GM18517 (cell line): Measurements from ENCODE around the gene SORBS2.
"Not testable (repeated sequence)": the region's sequence is repeated elsewhere in the genome, so short reads cannot be mapped to it uniquely, and the experiment has no call there.

Experiments used
- ATAC-seq: cut with Tn5 transposase; IDR thresholded peaks from one replicate; pipeline ENCODE4 v1.9.1; 2021; ENCODE audit warnings: mild to moderate bottlenecking, moderate library complexity; ENCODE audit not compliant: unreplicated experiment

Gene SORBS2

GRCh38 chr4:185811509-185812364 is at the start of gene SORBS2:
Gene SORBS2 (minus strand): TSS chr4:185812194. CDS start chr4:185690571, 121,623 bp downstream.
- ATAC-seq = peak; percentile 82

DNA sequence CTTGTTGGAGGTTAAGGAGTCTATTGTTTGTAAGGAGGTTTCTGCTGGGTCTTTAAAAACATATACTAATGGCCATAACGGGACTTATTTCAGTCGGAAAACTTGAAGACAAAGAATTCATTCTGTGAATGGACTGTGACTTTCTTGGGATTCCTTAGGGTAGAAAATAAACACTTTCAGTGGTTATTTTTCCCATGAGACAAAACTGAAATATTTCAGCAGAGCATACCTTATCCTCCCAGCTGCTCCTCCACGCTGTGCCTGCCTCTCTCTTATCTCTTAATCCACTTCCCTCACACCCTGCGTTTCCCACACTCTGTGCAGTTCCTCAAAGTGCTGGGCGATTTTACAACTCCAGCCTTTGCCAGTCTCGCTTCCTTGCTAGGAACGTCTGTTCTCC is 47.1 kb upstream of the SORBS2 start:
- no peak for ATAC-seq

- not testable (repeated sequence) for ATAC-seq
Measured at GRCh38 chr4:185857561-185857960, 45.6 kb upstream of the SORBS2 start.

- no peak for ATAC-seq
Measured at GRCh38 chr4:185853841-185854240, 41.8 kb upstream of the SORBS2 start.

DNA sequence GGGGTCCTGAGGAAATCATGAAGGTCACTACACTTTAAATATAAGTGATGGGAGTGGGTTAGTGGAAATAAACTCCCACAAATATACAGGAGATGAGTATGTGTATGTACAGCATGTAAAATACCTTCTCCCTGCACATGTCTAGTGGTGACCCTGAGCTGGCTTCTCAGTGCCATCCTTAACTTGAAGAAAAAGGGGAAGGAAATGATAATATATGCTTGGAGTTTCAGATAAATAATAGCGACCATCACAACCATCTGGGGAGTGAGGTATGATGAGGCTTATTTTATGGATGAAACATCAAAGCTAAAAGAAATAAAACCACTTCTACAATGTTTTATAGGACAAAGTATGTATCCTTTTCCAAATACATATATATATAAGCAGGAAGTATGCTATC is 41.0 kb upstream of the SORBS2 start:
- no peak for ATAC-seq

DNA sequence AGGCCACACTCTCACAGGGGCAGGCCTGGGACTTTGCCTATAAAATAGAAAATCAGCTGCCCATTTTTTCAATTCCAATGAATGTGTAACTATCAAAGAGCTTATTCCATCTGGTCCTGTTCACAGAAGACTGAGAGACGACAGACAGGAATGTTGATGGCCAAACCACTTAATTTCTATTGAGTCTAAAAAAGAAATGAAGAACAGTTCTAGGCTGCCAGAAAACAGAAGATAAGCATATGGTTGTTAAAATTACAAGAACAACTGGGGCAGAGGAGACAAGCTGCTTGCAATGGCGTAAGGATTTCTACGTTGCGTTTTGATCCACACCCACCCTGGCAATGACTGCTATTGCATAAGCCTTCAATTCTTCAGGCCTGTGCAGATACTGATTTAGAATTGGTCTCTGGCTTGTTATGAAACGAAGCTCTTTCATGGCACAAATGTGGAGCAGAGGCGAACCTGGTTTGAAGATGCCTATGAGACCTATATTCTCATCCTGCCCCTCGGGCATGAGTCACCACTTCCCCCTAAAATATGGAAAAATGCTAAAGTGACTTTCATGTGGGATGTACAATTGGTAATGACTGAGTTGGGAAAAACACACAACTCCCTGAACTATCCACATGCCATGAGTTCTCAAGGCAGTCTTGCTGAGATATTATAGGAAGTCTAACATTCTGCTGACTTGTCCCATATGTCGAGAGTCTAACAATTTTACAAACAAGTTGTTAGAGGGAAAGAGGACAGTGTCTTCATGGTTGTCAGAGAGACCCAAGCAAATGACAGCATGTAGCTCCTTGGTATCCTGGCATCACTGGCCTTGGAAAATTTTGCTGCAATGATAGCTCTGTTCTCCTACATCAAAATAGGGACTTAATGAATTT is 37.9 kb upstream of the SORBS2 start:
- no peak for ATAC-seq

GRCh38 chr4:185847352-185848097 is 35.5 kb upstream of the SORBS2 start:
- ATAC-seq = no peak

DNA sequence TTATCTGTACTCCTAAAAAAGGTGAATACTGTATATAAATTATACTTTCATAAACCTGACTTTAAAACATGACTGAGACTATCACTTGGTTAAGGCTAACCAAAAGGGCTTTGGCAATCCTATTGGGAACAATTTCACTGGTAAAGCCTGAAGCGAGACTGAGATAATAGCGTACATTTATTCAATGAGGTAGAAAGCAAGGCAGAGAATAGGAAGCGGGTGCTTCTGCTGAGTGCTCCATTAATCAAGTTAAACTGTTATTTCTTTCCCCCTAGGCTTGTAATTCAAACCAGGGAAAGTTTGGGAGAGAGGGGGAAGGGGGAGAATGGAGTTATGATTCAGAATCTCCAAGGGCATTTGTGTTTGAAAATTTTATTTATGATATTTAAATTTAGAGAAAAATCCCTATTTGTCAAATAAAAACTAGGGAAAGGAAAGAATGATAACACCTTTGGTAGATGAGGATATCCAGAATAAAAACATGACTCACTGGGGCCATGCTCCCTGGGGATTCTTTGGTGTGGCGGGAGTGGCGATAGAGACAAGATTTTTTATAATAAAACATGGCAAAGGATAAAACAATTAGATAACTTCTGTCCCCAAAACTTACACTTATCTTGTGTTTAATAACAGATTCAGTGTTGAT is 34.6 kb upstream of the SORBS2 start:
- no peak for ATAC-seq

DNA sequence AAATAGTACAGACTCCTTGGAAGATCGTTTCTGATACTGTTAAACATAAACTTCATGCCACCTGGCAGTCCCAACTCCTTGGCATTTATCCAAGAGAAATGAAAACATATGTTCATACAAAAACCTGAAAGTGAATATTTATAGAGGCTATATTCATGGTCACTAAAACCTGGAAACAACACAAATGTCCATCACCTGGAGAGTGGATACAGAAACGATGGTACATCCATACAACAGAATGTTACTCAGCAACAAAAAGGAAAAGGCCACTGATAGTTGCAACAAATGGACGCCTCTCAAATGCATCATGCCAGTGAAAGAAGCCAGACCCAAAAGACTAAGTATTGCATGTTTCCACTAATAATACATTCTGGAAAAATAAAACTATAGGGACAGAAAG is 34.0 kb upstream of the SORBS2 start:
- ATAC-seq = no peak

DNA sequence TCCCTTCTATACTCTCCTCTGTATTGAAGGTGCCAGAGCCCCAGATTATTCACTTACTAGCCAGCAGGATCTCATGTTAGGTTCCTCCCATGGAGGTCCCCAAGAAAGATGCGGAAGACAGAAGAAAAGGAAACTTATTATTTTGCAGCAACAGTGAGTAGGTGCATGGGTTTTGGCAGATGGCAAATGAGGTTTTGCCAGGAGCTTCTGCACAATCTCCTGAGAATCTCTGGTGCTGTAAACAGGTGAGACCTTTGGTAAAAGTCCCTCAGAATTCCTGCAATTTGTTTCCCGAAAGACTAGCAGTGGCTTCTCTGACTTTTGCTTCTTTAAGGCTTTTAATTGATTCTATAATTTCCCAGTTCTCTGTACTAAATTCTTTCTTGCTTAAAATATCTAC is 29.5 kb upstream of the SORBS2 start:
- no peak for ATAC-seq

GRCh38 chr4:185840953-185841352 is 29.0 kb upstream of the SORBS2 start:
- no peak for ATAC-seq

DNA sequence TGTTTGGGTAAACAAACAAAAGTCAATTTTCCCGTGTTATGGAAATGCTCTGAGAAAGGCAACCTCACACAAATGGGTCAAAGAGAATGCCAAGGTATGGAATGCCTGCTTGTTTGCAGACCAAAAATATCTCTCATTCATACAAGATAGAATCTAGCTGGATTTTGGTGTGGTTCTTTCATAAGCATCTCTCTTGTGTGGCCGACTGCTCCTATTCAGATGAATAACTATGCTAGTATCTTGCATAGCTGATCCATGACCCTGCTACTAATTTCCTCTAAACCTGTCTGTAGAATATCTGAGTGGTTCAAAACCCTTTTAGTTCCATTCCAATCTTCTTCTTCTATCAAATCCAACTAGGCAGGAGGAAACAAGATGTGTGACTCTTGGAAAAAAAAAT is 28.2 kb upstream of the SORBS2 start:
- ATAC-seq = no peak

DNA sequence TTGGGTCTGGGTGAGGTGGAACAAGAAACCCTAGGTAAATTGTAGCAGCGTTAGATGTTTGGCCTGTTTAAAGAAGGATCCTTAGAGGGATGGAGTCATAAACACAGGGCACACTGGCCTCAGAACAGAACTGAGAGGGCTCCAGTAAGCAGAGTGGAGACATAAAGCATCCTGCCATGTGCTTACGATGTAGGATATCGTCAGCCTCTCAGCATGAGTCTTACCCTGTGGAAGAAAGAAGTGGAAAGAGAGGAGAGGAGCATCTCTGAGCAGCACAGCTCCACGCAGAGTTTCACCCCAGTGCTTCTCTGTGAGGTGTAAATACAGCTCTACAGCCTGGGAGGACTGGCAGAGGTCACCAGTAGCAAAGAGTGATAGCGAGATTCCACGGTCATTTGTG is 27.8 kb upstream of the SORBS2 start:
- ATAC-seq = no peak

DNA sequence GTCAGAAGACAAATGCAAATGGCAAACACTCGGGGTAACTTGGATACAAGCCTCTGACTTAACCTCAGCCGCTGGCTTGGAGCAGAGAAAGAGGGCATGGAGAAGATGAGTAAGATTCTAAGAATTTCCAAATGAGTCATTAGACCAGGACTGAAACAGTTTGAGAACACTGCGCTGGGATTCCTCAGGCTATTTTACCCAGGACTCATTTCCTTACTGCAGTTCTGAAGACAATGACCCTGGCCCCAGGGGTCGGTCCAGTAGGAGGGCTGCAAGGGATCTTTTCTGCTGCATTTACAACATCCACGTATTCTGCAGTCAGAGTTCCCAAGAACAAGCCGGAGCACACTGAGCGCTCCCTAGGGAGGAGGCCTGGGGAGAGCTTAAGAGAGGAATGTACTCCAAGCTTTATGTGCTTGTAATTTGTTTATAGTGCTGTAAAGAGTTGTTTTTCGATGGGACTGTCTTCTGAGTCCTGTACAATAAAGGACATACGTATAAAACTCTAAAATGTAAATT is 27.3 kb upstream of the SORBS2 start:
- no peak for ATAC-seq

DNA sequence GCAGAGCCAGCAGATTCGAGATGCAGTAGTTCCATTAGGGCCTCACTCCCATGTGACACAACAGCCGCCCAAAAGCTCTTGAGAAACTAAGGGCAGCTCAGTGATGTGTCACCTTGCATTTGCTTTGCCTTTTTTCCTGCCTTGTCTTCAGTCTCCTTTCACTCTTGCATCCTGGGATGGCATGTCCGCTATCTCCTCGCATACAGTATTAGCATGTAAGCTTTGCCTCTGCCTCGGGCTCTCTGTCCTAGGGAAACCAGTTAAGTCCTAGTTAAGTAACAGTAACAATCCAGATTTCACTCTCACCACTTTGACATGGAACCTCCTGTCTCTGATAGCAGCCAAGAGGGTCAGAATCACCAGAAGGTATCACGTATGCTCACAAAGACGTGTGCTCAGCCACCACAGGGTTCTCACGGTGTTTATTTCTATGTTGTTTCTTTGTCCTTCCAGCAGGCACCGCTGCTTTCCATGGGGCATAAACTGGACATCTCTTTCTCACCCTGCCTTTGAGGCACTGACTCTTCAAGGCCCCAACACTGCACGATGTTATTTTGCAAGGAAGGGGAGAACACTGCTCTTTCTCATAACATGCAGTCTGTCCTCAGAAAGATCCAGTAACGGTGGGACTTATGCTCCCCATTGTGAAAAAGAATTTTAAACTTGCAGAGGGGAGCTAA is 26.7 kb upstream of the SORBS2 start:
- no peak for ATAC-seq

DNA sequence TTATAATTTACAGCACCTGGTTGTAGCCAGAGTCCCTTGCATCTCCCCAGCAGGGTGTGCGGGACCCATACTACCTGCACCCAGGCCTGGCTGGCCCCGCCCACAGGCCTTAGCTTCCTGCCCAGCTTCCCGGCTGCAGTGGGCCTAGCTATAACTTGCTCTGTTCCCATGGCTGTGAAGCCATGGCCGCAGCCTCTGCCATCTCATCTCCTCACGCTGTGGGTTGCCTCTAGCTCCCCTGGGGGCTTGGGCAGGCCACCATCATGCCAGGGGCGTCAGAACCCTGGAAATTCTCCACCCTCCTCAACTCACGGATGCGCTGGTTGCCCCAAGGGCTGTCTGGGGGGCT is 26.1 kb upstream of the SORBS2 start:
- ATAC-seq = no peak

DNA sequence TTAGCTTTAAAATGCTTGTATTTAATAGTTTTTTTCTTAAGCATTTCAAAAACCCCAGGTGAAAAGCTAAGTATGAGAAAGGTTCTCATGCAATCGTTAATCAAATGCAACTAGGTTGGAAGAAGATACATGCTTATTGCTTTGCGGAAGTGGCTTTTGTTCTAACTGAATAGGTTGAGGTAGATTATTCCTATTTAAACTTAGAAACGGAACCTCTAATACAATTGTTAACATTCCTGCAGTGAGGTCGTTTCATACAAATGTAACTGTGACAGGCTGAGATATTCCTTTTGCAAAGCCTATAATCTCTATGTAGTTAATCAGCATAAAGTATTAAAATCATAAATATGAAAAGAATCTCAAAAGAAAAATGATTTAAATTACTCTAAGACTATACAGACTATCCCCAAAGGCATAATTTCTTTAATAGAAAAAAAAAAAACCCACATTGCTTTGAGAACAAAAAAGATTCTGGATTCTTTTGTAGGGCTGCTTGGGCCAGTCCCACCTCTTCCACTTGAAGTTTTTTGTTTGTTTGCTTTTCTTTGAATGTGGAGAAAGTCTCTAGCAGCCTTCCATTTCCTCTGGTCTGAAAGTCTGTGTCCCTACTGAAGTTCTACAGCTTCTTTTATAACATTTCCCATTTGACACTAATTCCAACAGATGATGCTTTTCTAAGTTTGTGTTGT is 25.6 kb upstream of the SORBS2 start:
- no peak for ATAC-seq

- no peak for ATAC-seq
Measured at GRCh38 chr4:185836241-185837084, 24.5 kb upstream of the SORBS2 start.

GRCh38 chr4:185835814-185836213 is 23.8 kb upstream of the SORBS2 start:
- ATAC-seq = no peak
